HCT116 (cell line): ENCODE measurements around the gene DPP6. TPM values are rescaled to one million over a fixed set of nuclear protein-coding genes. Genes with fewer than 3 reads are reported as not detected.

Experiments
- ATAC-seq: fragments of 200-7000 bp; cut with Tn5 transposase; 2 replicates; pipeline ENCODE4 v1.9.1; 2020; ENCODE audit warnings: mild to moderate bottlenecking, moderate library complexity
- BruUV-seq: library from RNA; stranded (reverse); fragments of 400-500 nt; replicated peaks from 2 replicates; lab custom pipeline; 2021; lab: Mats Ljungman, UMichigan
- CTCF ChIA-PET: fragments of 300-600 bp; sonication (Branson Sonifier 250); formaldehyde crosslinking; loops from one replicate; lab custom pipeline; 2021; ENCODE audit warnings: antibody characterized with exemption; lab: Charles Lee
- POLR2A ChIA-PET: fragments of 300-600, 350-600 bp; sonication (Branson Sonifier 250); formaldehyde crosslinking; loops from one replicate; lab custom pipeline; 2021; ENCODE audit warnings: antibody characterized with exemption; lab: Charles Lee
- RAD21 ChIA-PET, 2 experiments: fragments of 300-600 bp; sonication (Branson Sonifier 250); formaldehyde crosslinking; loops; one replicate each; lab custom pipeline; 2023; ENCODE audit warnings: low total read pairs in 2 of 2; ENCODE audit not compliant: uncharacterized antibody in 2 of 2, unreplicated experiment in 2 of 2, low non-redundant PET in 1 of 2; lab: Charles Lee
- DNase-seq: peaks from one replicate; pipeline ENCODE4 v3.0.0-alpha.2; 2010; ENCODE audit warnings: low read depth, low spot score
- H2AFZ ChIP-seq: fragments of 200-600 bp; shearing (Covaris generic), sonication (generic); 2 replicates; pipeline ENCODE4 v1.6.1; 2017; ENCODE audit warnings: low read depth, mixed run types, mixed read lengths, antibody characterized with exemption, low read length; ENCODE audit not compliant: poor library complexity, severe bottlenecking
- H3K27ac ChIP-seq: 2 replicates; pipeline ENCODE4 v1.5.1; 2012; ENCODE audit warnings: low read depth, low read length
- H3K27me3 ChIP-seq: fragments of 200-600 bp; sonication (generic); 2 replicates; pipeline ENCODE4 v1.6.1; 2016; ENCODE audit warnings: mixed run types, low read length, mixed read lengths; ENCODE audit not compliant: insufficient read depth
- H3K36me3 ChIP-seq, 2 experiments: fragments of 200-500 bp in 1 of 2; fragments of 200-600 bp in 1 of 2; sonication (Bioruptor generic) in 1 of 2; sonication (generic) in 1 of 2; 2 replicates each; pipeline versions ENCODE4 v1.5.1 to v1.6.1; 2014 to 2016; ENCODE audit warnings: low read length in 2 of 2, inconsistent platforms in 1 of 2, mixed read lengths in 1 of 2, mixed run types in 1 of 2; ENCODE audit not compliant: insufficient read depth in 2 of 2, control insufficient read depth in 1 of 2
- H3K4me1 ChIP-seq, 2 experiments: fragments of 200-600 bp in 1 of 2; sonication (generic) in 1 of 2; 2 replicates each; pipeline versions ENCODE4 v1.5.1 to v1.6.1; 2012 to 2017; ENCODE audit warnings: low read length in 2 of 2, inconsistent platforms in 1 of 2, mild to moderate bottlenecking in 1 of 2, mixed read lengths in 1 of 2, mixed run types in 1 of 2, moderate library complexity in 1 of 2; ENCODE audit not compliant: insufficient read depth in 2 of 2, control insufficient read depth in 1 of 2
- H3K4me2 ChIP-seq: fragments of 200-600 bp; sonication (generic); 2 replicates; pipeline ENCODE4 v1.6.1; 2017; ENCODE audit warnings: mixed run types, low read length, mixed read lengths
- H3K4me3 ChIP-seq, 2 experiments: fragments of 200-600 bp in 1 of 2; sonication (generic) in 1 of 2; replicated peaks in 1 of 2; 2 replicates each; pipeline ENCODE4 v1.5.1; 2011 to 2016; ENCODE audit warnings: low read length in 2 of 2, control low read depth in 1 of 2, low read depth in 1 of 2, mild to moderate bottlenecking in 1 of 2, mixed read lengths in 1 of 2, mixed run types in 1 of 2
- H3K79me2 ChIP-seq: fragments of 200-600 bp; sonication (generic); 2 replicates; pipeline ENCODE4 v1.6.1; 2017; ENCODE audit warnings: mild to moderate bottlenecking, mixed run types, low read length, moderate library complexity, mixed read lengths; ENCODE audit not compliant: insufficient read depth
- H3K9ac ChIP-seq: fragments of 200-600 bp; sonication (generic); 2 replicates; pipeline ENCODE4 v1.6.1; 2016; ENCODE audit warnings: low read length, mixed read lengths
- H3K9me2 ChIP-seq: fragments of 200-600 bp; sonication (generic), shearing (Covaris generic); 2 replicates; pipeline ENCODE4 v1.6.1; 2017; ENCODE audit warnings: mixed run types, mild to moderate bottlenecking, moderate library complexity; ENCODE audit not compliant: insufficient read depth
- H3K9me3 ChIP-seq, 2 experiments: fragments of 200-500 bp in 1 of 2; fragments of 200-600 bp in 1 of 2; sonication (Bioruptor generic) in 1 of 2; sonication (generic) in 1 of 2; 2 replicates each; pipeline ENCODE4 v1.6.1; 2014 to 2017; ENCODE audit warnings: low read length in 2 of 2, mixed read lengths in 2 of 2, inconsistent platforms in 1 of 2, low read depth in 1 of 2, mild to moderate bottlenecking in 1 of 2, mixed run types in 1 of 2, moderate library complexity in 1 of 2; ENCODE audit not compliant: control insufficient read depth in 1 of 2, insufficient read depth in 1 of 2
- H4K20me1 ChIP-seq: fragments of 200-600 bp; sonication (generic), shearing (Covaris generic); 2 replicates; pipeline ENCODE4 v1.6.1; 2017; ENCODE audit warnings: mixed run types, mild to moderate bottlenecking, moderate library complexity; ENCODE audit not compliant: insufficient read depth
- EGR1 ChIP-seq: IDR thresholded peaks from 2 replicates; pipeline ENCODE4 v1.6.1; 2012; ENCODE audit warnings: low read depth
- ELF1 ChIP-seq: IDR thresholded peaks from 2 replicates; pipeline ENCODE4 v1.6.1; 2012; ENCODE audit warnings: low read depth, borderline replicate concordance
- EZH2 ChIP-seq: fragments of 200-600 bp; sonication (generic); IDR thresholded peaks from 2 replicates; pipeline ENCODE4 v1.6.1; 2017; ENCODE audit warnings: antibody characterized with exemption, mixed run types
- EZH2phosphoT487 ChIP-seq: fragments of 200-600 bp; IDR thresholded peaks from 2 replicates; pipeline ENCODE4 v1.6.1; 2018; ENCODE audit warnings: antibody characterized with exemption, borderline replicate concordance
- JUND ChIP-seq: IDR thresholded peaks from 2 replicates; pipeline ENCODE4 v1.6.1; 2012
- MAX ChIP-seq: IDR thresholded peaks from 2 replicates; pipeline ENCODE4 v1.6.1; 2012
- POLR2A ChIP-seq: IDR thresholded peaks from 2 replicates; pipeline ENCODE4 v1.7.0; 2011; ENCODE audit warnings: borderline replicate concordance; ENCODE audit not compliant: insufficient read depth, insufficient read length; ENCODE audit errors: extremely low read depth
- POLR2AphosphoS5 ChIP-seq: IDR thresholded peaks from 2 replicates; pipeline ENCODE4 v1.6.1; 2011; ENCODE audit warnings: mild to moderate bottlenecking, low read depth, low read length, moderate library complexity
- SIN3A ChIP-seq: IDR thresholded peaks from 2 replicates; pipeline ENCODE4 v1.6.1; 2012; ENCODE audit warnings: low read depth
- SP1 ChIP-seq: IDR thresholded peaks from 2 replicates; pipeline ENCODE4 v1.6.1; 2012; ENCODE audit warnings: low read depth
- SRF ChIP-seq: IDR thresholded peaks from 2 replicates; pipeline ENCODE4 v1.6.1; 2012; ENCODE audit warnings: low read depth
- ZFX ChIP-seq: fragments of 450-650 bp; IDR thresholded peaks from 2 replicates; pipeline ENCODE4 v1.6.1; 2017
- ZNF274 ChIP-seq: fragments of 200-500 bp; sonication (Bioruptor generic); IDR thresholded peaks from 2 replicates; pipeline ENCODE4 v1.6.1; 2014; ENCODE audit warnings: mild to moderate bottlenecking, low read depth, low read length, inconsistent platforms
- intact Hi-C: fragments of 100-400 bp; cut with micrococcal nuclease; formaldehyde crosslinking; loops from 2 replicates; pipeline ENCODE4 v1.10.0; 2022
- total RNA-seq: library from RNA; stranded (reverse); gene quantifications from one replicate; pipeline ENCODE4 v1.2.1, GENCODE V29; 2021; ENCODE audit not compliant: unreplicated experiment
- TF ChIP-seq, protein P1 (sequence below): IDR thresholded peaks from 2 replicates; pipeline ENCODE4 v1.6.1; 2012; ENCODE audit warnings: low read depth
- TF ChIP-seq, protein P2 (sequence below): IDR thresholded peaks from 2 replicates; pipeline ENCODE4 v1.6.1; 2012

DPP6 gene
- total RNA-seq, 1 experiment from 2014 or later, result not detected

- Histone ChIP-seq H3K27me3 (no peaks in the 10 kb centered on the region), H3K4me1 (no peaks in the 10 kb centered on the region), H3K4me2 (no peak overlapping the region), H3K4me3 (no peak overlapping the region), H3K9me3 (peaks cover 0 to 2% of the 10 kb centered on the region in 2 experiments; a peak in 1 of 4 replicates), H3K36me3 (no peaks in the 10 kb centered on the region)
- no TSS peak for BruUV-seq
- intact Hi-C loops, result no loop called here
- CTCF ChIA-PET, result no interaction called here
- TF ChIP-seq EZH2phosphoT487, result no peak
- no peak for TF ChIP-seq POLR2AphosphoS5
- TF ChIP-seq MAX, result no peak
- no peak for TF ChIP-seq SP1
- TF ChIP-seq SRF, result no peak
- no peak for TF ChIP-seq ELF1
- TF ChIP-seq, protein P1, sequence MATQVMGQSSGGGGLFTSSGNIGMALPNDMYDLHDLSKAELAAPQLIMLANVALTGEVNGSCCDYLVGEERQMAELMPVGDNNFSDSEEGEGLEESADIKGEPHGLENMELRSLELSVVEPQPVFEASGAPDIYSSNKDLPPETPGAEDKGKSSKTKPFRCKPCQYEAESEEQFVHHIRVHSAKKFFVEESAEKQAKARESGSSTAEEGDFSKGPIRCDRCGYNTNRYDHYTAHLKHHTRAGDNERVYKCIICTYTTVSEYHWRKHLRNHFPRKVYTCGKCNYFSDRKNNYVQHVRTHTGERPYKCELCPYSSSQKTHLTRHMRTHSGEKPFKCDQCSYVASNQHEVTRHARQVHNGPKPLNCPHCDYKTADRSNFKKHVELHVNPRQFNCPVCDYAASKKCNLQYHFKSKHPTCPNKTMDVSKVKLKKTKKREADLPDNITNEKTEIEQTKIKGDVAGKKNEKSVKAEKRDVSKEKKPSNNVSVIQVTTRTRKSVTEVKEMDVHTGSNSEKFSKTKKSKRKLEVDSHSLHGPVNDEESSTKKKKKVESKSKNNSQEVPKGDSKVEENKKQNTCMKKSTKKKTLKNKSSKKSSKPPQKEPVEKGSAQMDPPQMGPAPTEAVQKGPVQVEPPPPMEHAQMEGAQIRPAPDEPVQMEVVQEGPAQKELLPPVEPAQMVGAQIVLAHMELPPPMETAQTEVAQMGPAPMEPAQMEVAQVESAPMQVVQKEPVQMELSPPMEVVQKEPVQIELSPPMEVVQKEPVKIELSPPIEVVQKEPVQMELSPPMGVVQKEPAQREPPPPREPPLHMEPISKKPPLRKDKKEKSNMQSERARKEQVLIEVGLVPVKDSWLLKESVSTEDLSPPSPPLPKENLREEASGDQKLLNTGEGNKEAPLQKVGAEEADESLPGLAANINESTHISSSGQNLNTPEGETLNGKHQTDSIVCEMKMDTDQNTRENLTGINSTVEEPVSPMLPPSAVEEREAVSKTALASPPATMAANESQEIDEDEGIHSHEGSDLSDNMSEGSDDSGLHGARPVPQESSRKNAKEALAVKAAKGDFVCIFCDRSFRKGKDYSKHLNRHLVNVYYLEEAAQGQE, result no peak
- TF ChIP-seq ZNF274, result no peak
- no peak for TF ChIP-seq EGR1
- TF ChIP-seq EZH2, result no peak
- no peak for TF ChIP-seq SIN3A
- no peak for TF ChIP-seq POLR2A
- no peak for TF ChIP-seq JUND
- TF ChIP-seq, protein P2, sequence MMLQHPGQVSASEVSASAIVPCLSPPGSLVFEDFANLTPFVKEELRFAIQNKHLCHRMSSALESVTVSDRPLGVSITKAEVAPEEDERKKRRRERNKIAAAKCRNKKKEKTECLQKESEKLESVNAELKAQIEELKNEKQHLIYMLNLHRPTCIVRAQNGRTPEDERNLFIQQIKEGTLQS, result no peak
- TF ChIP-seq ZFX, result no peak
- TF ChIP-seq, all 23 proteins: peak for 0
- POLR2A ChIA-PET, result no interaction called here
- DNase-seq (no peak), ATAC-seq (no peak)
- no peak overlapping the region for H3K9ac ChIP-seq
- H2AFZ ChIP-seq, result no peak overlapping the region
- RAD21 ChIA-PET, result no interaction called here
- no peaks in the 10 kb centered on the region for H3K9me2 ChIP-seq
- H3K27ac ChIP-seq, result no peak overlapping the region
- no peaks in the 10 kb centered on the region for H4K20me1 ChIP-seq
- no peaks in the 10 kb centered on the region for H3K79me2 ChIP-seq
These were observed 592.2 kb downstream of the DPP6 start for GRCh38 chr7:154644366-154644765.
